Glutamatergic neuron (in vitro differentiated cells): ENCODE measurements around the gene GABRG3. TPM values are rescaled to one million over a fixed set of nuclear protein-coding genes. Genes with fewer than 3 reads are reported as not detected.

ENCODE experiments used
- DNase-seq: peaks from one replicate; pipeline ENCODE4 v3.0.0; 2022
- H3K27ac Mint-ChIP-seq: one replicate; pipeline ENCODE4 v1.8.0; 2020; ENCODE audit warnings: mild to moderate bottlenecking, mixed read lengths, inconsistent platforms; ENCODE audit not compliant: unreplicated experiment
- H3K27me3 Mint-ChIP-seq: one replicate; pipeline ENCODE4 v1.8.0; 2020; ENCODE audit warnings: mild to moderate bottlenecking, moderate library complexity, mixed read lengths, inconsistent platforms; ENCODE audit not compliant: unreplicated experiment
- H3K36me3 Mint-ChIP-seq: one replicate; pipeline ENCODE4 v1.8.0; 2020; ENCODE audit warnings: mild to moderate bottlenecking, mixed read lengths, inconsistent platforms; ENCODE audit not compliant: unreplicated experiment
- H3K4me1 Mint-ChIP-seq: one replicate; pipeline ENCODE4 v1.8.0; 2020; ENCODE audit warnings: mild to moderate bottlenecking, low read depth, mixed read lengths, inconsistent platforms; ENCODE audit not compliant: unreplicated experiment
- H3K4me3 Mint-ChIP-seq: one replicate; pipeline ENCODE4 v1.8.0; 2020; ENCODE audit warnings: mild to moderate bottlenecking, mixed read lengths, inconsistent platforms; ENCODE audit not compliant: unreplicated experiment
- H3K9me3 Mint-ChIP-seq: one replicate; pipeline ENCODE4 v1.8.0; 2020; ENCODE audit warnings: mild to moderate bottlenecking, moderate library complexity, mixed read lengths, inconsistent platforms; ENCODE audit not compliant: unreplicated experiment
- total RNA-seq: library from RNA; stranded (reverse); fragmentation: NEBNext Ultra II Directional; extraction: Animal tissue kit (Norgen Biotek cat#: 25700); gene quantifications from one replicate; pipeline ENCODE4 v1.2.1, GENCODE V29; 2021; ENCODE audit not compliant: unreplicated experiment
- TF ChIP-seq, protein P1 (sequence below): fragments of 200-600 bp; sonication (generic); IDR thresholded peaks from one replicate; pipeline ENCODE4 v1.5.0; 2021; ENCODE audit not compliant: partially characterized antibody, unreplicated experiment

Gene GABRG3
- total RNA-seq, 1 donor from 2014 or later: 1.3 TPM

- Mint-ChIP-seq H3K9me3 (peaks cover 5% of the 10 kb centered on the region), H3K27me3 (no peaks in the 10 kb centered on the region), H3K27ac (no peak overlapping the region), H3K4me3 (no peak overlapping the region), H3K4me1 (peaks cover 9% of the 10 kb centered on the region), H3K36me3 (peaks cover 5% of the 10 kb centered on the region)
- DNase-seq: no peak
- TF ChIP-seq, protein P1, sequence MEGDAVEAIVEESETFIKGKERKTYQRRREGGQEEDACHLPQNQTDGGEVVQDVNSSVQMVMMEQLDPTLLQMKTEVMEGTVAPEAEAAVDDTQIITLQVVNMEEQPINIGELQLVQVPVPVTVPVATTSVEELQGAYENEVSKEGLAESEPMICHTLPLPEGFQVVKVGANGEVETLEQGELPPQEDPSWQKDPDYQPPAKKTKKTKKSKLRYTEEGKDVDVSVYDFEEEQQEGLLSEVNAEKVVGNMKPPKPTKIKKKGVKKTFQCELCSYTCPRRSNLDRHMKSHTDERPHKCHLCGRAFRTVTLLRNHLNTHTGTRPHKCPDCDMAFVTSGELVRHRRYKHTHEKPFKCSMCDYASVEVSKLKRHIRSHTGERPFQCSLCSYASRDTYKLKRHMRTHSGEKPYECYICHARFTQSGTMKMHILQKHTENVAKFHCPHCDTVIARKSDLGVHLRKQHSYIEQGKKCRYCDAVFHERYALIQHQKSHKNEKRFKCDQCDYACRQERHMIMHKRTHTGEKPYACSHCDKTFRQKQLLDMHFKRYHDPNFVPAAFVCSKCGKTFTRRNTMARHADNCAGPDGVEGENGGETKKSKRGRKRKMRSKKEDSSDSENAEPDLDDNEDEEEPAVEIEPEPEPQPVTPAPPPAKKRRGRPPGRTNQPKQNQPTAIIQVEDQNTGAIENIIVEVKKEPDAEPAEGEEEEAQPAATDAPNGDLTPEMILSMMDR: no peak
Measured at GRCh38 chr15:27095886-27096624, 125.1 kb downstream of the GABRG3 start.

- no peaks in the 10 kb centered on the region for H3K9me3 Mint-ChIP-seq
- no peak overlapping the region for H3K27ac Mint-ChIP-seq
- H3K36me3 Mint-ChIP-seq: no peaks in the 10 kb centered on the region
- H3K4me1 Mint-ChIP-seq: peaks cover 9% of the 10 kb centered on the region
- no peak overlapping the region for H3K4me3 Mint-ChIP-seq
- no peak for DNase-seq
- H3K27me3 Mint-ChIP-seq: no peaks in the 10 kb centered on the region
- TF ChIP-seq, protein P1: no peak
Measured at GRCh38 chr15:27097506-27097905, 126.5 kb downstream of the GABRG3 start.

DNA sequence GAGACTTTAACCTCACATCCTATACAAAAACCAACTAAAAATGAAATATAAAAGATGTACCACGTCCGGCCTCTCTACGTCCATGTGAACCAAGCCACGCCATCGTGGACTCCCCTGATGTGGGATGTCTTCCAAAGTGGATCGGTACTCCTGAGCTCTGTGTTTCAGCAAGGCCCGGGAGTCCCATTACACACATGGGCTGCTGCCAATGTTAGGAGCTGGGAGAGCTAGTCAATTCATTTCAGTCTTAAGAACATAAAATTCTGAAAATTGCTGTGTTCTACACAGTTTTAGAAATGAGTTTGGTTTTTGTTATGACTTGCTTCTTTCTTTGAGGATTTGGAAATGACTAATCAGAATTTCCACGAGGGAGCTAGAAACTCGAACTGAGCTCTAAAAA lies 131.0 kb downstream of the GABRG3 start:
- no peak for DNase-seq
- TF ChIP-seq, protein P1: no peak
- Mint-ChIP-seq H3K4me1 (peaks cover 3% of the 10 kb centered on the region), H3K36me3 (no peaks in the 10 kb centered on the region), H3K4me3 (no peak overlapping the region), H3K27me3 (no peaks in the 10 kb centered on the region), H3K27ac (no peak overlapping the region), H3K9me3 (no peaks in the 10 kb centered on the region)

- no peak for DNase-seq
- Mint-ChIP-seq H3K9me3 (peaks cover 1% of the 10 kb centered on the region), H3K36me3 (no peaks in the 10 kb centered on the region), H3K27ac (no peak overlapping the region), H3K4me3 (no peak overlapping the region), H3K4me1 (peaks cover 5% of the 10 kb centered on the region), H3K27me3 (no peaks in the 10 kb centered on the region)
- TF ChIP-seq, protein P1: no peak
Measured at GRCh38 chr15:27111323-27111722, 140.3 kb downstream of the GABRG3 start.

DNA sequence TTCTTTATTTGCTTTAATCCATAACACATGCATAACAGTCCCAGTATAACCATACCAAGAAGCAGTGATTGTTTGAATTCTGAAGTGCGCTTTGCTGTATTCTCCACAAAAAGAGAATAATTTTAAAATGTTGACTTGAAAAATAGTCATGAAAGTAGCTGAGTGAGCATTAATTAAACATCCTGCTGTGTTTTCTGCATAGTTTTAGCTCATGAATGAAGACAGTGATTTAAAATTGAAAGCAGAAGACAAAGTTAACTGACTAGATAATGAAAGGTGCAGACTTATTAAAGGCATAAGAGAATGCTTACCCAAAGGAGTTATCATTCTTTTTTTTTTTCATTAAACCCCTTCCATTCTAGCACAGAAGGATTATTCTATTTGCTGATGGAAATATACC lies 143.5 kb downstream of the GABRG3 start:
- H3K4me3 Mint-ChIP-seq: no peak overlapping the region
- H3K27ac Mint-ChIP-seq: no peak overlapping the region
- no peaks in the 10 kb centered on the region for H3K36me3 Mint-ChIP-seq
- peaks cover 1% of the 10 kb centered on the region for H3K9me3 Mint-ChIP-seq
- H3K27me3 Mint-ChIP-seq: no peaks in the 10 kb centered on the region
- TF ChIP-seq, protein P1: no peak
- peaks cover 5% of the 10 kb centered on the region for H3K4me1 Mint-ChIP-seq
- no peak for DNase-seq
